GM21786 (cell line): ENCODE results near the gene ZNF425.
"Not testable (repeated sequence)": the region's sequence is repeated elsewhere in the genome, so short reads cannot be mapped to it uniquely, and the experiment has no call there.

Experiments
- ATAC-seq: cut with Tn5 transposase; IDR thresholded peaks from one replicate; pipeline ENCODE4 v1.9.1; 2021; ENCODE audit not compliant: unreplicated experiment

ZNF425 gene, protein sequence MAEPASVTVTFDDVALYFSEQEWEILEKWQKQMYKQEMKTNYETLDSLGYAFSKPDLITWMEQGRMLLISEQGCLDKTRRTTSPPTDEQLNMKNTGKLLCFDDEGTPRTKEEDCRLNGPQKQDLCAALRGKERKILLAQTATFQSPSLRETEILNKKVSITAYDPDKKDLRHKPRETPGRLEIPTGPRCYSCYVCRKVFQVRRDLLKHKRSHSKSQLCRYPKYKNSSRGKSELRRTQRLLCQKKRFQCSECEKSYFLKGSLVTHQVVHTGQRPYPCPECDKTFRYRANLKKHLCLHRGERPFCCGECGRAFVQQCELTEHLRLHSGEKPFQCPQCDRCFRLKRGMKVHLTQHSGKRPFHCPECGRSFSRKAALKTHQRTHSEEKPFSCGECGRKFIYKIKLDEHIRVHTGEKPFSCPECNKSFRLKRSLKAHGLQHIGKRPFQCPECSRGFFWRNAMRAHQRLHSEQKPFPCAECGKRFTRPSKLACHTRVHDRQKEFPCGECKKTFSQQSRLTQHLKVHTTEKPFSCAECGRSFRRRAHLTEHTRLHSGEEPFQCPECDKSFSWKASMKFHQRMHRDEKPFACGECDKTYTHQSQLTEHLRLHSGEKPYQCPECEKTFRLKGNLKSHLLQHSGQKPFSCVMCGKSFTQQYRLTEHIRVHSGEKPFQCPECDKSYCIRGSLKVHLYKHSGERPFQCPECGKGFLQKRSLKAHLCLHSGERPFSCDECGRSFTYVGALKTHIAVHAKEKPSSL

DNA sequence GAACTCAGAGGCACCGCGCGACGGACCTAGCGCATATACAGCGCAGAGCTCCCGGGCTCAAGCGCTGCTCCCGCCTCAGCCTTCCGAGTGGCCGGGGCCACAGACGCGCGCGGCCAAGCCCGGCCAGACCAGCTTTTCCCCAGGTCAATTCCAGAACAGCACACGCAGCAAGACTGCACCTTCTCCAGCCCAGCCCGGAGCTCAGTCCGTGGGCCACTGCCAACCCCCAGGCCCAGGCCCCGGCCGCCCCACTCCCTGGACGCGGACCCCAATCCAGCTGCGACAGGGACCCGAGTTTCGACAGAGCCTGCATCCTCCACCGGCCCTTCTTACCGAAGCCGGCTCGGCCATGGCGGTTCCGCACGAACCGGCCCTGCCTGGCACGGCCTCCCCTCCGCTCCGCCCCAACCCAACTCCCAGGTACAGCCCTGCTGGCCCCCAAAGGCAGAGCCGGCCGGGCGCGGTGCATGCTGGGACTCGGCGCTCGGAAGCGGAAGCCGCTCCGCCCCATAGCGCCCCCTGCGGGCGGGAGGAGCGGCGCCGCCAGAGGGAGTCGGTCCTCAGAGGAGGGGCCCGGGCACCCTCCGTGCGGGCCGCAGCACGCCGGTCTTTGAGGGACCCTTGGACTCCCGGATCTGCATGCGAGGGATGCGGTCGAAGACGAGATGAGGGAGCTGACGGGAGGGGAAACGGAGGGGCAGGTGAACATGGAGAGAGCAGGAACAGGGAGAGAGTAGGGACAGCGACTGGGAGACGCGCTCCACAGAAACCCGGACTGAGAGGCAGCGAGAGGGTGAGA, at the start of gene ZNF425:
TSS of gene ZNF425 (minus strand) at position 462 of the 799 bp plus-strand sequence. CDS start at position 351, 111 bp downstream.
- ATAC-seq = peak; percentile 79

DNA sequence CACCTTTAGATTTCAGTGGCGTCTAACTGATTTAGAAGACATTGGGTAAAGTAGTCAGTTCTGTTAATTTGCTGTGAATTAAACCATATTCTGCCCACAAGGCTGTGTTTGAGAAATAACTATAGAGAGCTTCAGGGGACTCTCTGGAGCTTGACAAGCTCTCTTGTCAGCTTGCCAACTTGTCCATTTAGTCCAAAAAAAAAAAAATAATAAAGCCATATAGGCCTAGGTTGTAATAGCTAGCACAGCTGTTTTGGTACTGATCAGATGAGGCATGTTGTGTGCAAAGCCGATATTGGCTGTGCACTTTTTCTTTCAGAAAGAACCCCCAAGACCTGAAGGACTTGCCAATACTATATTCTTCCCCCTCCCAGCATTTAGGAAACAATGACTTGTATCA, 49.0 kb upstream of the ZNF425 start:
- no peak for ATAC-seq

DNA sequence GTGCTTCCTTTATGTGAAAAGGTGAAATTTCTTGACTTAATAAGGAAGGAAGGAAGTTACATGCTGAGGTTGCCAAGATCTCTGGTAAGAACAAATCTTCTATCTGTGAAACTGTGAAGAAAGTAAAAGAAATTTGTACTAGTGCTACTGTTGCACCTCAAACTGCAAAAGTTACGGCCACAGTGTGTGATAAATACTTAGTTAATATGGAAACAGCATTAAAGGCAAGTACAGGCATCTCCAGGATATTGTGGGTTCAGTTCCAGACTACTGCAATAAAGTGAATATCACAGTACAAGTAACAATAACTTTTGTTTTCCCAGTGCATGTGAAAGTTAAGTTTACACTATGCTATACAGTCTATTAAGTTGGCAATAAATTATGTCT, 46.4 kb upstream of the ZNF425 start:
- no peak for ATAC-seq

DNA sequence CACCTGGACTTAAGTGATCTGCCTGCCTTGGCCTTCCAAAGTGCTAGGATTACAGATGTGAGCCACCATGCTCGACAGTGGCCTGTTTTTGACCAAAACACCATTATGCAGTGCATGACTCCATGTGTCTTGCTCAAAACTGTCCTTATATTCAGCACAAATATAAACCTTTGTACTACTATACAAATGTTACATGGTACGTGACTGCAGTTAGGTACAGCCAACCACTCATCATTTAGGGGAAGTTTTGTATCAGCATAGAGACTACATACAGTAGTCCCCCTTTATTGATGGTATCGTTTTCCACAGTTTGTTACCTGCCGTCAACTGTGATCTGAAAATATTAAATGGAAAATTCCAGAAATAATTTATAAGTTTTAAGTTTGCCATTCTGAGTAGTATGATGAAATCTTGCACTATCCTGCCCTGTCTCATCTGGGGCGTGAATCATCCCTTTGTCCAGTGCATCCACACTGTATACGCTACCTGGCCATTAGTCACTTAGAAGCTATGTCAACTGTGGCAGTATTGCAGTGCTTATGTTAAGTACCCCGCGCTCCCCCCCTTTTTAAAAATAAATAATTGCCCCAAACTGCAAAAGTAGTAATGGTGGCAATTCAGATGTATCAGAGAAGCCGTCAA, 45.9 kb upstream of the ZNF425 start:
- ATAC-seq = no peak

DNA sequence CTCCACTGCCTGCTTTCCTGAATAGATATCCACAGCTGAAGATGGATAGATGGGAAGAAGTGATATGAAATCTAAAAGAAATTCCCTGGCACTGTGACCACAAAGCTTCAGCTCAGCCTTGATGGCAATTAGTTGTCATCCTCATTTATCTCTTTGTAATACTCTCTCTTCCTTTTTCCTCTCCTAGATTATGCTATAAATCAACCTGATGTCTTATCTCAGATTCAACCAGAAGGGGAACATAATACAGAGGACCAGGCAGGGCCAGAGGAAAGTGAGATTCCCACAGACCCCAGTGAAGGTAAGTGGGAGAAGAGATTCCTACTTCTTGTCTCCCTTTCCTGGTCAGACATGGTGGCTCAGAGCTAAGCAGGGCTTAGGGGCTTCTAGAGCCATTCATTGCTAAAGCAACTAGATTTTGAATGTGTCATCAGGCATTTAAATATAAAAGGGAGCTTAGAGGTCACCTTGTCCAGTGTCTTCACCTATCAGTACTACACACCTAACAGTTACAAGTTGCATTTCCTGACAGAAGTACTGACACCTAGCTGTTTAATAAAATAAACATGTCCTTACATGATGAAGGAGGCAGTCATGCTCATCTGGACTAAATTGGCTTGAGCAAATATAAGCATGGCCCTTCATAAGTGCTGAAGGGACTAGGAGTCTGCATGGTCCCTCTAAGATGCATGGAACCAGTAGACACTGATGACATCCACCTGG, 40.7 kb upstream of the ZNF425 start:
- ATAC-seq = no peak

DNA sequence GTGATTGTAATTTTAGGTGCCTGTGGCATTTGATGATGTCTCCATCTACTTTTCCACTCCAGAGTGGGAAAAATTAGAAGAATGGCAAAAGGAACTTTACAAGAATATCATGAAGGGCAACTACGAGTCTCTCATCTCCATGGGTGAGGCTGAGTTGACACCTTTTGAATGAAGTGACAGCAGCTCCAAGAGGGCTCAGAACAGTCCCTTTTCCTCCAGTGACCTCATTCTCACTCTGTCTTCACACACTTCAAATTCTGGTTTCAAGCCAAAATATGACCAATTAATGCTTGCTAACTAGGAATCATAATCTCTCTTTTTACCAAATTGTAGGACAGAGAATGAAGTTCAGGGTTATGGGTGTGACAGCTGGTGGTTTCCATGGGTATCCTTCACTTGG, 40.0 kb upstream of the ZNF425 start:
- ATAC-seq = no peak

DNA sequence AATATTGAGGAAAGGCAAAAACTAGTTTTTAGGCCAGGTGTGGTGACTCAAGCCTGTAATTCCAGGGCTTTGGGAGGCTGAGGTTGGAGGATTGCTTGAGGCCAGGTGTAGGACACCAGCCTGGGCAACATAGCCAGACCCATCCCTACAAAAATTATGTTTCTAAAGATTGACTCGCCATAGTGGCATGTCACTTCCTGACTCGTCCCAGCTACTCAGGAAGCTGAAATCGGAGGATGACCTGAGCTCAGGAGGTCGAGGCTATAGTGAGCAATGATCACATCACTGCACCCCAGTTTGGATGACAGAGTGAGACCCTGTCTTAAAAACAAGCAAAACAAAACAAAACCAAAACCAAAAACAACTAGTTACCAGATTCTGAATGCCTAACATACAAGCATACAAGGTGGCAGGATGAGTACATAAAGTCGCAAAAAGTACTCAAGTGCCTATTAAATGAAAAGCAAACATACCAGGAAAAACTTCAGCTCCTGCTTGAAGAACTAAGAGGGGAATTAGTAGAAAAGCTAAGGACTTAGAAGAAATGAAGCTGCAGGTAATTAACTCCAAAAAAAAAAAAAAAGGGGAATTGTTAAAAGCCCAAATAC, 35.2 kb upstream of the ZNF425 start:
- no peak for ATAC-seq

DNA sequence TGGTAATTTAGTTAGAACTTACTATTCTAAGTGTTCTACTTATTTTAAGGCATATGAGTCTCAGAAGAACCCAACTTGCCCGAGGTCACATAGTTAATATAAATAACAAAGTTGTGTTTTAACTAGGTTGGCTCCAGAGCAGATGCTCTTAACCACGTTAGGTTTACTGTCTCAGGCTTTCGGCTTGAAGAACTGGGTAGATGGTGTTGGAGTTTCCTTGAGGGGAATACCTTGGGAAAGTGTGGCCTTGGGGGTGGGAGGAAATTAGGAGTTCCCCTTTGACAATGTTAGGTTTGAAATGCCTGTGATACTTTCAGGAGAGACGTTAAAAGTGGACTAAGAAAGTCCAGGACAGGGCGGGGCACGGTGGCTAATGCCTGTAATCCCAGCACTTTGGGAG, 30.8 kb upstream of the ZNF425 start:
- ATAC-seq = no peak

DNA sequence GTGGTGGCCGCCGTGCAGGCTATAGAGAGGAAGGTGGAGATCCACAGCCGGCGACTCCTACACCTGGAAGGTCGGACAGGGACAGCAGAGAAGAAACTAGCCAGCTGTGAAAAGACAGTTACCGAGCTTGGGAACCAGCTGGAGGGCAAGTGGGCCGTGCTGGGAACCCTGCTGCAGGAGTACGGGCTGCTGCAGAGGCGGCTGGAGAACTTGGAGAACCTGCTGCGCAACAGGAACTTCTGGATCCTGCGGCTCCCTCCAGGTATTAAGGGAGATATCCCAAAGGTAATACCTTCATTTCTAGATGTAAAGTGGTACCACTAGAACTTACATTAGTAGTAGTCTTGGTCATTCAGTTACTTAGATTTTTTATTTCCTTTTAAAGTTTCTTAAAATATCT, 27.9 kb upstream of the ZNF425 start:
- ATAC-seq = no peak

DNA sequence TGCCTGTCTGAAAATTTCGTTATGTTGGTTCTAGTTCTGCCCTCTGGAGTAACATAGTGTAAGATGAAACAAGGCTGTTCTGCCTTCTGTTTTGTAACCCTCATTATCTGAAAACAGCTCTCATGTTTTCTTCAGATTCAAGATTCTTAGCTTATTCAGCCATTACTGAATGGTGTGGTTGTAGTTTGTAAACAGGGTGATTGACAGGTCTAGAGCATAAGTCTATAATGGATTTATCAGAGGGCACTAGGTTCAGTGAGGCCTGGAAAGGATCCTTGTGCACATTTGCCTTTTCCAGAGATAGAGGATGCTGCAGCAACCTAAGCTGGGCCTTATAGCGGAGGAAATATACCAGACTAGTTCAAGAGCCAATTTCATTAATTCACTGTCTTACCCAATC, 27.2 kb upstream of the ZNF425 start:
- ATAC-seq = no peak

DNA sequence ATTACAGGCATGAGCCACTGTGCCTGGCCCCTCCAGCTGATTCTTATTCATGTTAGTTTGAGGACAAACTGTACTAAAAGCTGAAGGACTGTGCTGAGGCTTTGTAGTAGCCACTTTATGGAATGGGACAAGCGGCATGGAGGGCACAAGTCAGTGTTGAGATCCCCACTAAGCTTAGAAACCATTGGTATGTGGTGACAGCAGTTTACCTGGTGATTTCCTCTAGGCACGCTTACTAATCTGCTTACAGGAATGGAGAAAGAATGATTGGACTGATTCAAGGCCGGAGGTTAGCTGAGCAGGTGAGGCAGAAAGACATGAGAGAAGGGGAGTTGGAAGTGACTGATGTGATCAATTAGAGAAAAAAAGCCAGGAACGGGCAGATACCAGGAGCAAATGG, 24.9 kb upstream of the ZNF425 start:
- ATAC-seq = no peak

DNA sequence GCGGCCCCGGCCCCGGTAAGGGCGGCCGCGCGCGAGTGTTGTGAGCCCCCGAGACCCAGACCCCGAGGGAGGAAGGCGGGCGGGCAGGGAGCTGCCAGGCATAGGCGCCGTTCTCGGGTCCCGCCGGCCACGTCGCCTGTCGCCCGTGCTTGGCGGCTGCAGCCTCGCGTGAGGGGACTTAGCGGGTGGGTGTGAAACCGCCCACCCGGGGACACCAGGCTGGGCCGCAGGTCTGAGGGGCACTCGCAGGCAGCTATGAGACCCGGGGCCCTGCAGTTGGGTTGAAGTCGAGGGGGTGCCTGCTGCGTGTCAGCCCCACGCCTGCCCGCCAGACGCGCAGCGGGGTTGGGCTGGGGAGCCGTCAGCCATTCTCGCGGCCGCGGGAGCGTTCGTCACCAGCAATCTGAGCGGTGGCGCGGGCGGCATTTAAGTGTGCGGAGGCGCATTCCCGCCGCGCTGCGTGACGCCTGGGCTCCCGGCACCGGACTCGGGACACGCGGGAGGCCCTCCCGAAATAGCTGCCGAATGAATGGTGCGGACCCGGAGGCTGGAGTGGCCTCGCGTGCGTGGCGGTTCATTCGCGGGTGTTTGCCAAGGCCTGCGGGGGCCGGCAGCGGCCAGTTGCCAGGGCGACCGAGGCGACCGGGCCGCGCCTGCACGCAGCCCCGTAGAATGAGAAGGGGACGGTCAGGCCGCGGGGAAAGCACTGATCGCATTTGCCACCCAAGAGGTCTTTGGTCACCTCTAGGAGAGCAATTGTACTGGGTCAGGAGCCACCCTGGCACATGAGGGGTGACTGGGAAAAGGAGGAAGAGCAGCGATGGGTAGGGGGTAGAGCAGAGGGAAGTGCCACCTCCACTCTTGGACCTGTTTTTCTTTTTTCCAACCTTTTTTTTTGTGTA, 21.9 kb upstream of the ZNF425 start:
- peak; percentile 20 for ATAC-seq

DNA sequence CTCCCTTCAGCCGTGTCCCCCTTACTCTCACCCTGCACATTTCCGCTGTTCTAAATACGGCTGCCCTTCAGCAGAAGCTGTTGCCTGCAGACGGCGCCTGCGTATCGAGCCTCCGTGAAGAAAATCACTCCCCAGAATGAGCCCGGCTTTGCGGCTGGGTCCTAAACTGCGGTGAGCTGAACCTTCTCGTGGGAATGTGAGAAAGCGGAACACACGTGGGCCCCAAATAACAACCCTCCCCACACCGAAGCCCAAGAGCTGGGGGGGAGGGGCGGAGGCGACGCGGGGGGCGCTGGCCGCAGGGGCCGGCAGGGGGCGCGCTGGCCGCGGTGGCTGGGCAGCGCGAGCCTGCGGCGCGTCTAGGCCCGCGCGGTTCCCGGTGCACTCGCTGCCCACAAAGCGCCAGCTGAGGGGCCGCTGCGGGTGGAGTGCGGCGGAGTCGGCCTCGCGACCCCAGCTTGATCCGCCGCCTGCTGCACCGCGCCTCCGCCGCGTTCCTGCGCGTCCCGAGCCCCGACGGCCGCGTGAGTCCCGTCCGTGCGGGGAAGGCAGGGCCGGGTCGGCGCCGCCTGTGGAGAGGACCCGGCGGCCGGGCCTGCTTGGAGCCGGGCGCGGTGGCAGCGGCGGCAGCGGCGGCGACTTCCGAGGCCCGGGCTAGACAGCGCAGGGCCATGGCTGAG, 21.1 kb upstream of the ZNF425 start, which contains the start of gene ZNF398:
TSS of gene ZNF398 (plus strand) at position 382 of the 680 bp plus-strand sequence. CDS start at position 672, 290 bp downstream.
- ATAC-seq = peak; percentile 62

DNA sequence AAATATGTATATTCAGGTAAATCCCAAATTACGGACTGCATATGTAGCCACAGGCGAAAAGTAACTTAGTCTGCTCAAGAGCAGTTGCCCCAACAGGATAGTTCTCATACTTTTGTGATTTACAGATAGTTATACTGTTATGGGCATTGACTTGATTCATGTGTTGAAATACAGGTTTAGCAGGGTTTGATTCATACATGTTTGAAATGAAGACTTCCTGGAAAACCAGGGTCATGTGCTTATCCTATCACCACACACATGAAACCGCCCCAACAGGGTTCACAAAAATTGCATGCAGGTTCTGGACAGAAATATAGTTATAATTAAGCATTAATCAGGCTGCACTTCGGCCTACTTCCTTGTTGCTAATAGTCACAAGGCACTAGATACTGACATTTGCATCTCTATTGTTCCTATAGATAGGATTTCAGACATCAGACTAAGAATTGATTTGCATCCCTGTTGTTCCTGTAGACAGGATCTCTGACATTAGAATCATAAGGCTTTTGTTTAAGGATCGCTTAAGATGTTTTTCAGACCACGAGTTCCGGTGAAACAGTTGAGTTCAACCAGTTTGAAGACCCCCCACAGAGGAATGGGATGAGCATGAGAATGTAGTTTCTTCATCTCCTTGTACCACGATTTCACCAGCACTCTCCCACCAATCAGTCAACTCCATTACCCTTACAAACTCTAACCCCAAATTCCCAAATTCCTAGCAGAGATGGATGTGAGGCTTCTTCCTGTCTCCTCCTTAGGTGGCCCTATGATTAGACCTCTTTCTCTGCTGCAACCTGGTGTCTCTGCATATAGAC, 19.1 kb upstream of the ZNF425 start:
- ATAC-seq = no peak

DNA sequence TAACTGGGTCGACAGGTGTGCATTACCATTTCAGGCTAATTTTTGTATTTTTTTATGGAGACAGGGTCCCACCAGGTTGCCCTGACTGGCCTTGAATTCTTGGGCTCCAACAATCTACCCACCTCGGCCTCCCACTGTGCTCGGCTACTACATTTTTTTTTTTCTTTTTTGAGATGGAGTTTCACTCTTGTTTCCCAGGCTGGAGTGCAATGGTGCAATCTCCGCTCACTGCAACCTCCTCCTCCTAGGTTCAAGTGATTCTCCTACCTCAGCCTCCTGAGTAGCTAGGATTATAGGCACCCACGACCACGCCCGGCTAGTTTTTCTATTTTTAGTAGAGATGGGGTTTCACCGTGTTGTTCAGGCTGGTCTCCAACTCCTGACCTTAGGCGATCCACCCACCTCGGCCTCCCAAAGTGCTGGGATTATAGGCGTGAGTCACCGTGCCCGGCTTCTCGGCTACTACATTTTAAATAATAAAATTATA, 18.4 kb upstream of the ZNF425 start:
- ATAC-seq = not testable (repeated sequence)

DNA sequence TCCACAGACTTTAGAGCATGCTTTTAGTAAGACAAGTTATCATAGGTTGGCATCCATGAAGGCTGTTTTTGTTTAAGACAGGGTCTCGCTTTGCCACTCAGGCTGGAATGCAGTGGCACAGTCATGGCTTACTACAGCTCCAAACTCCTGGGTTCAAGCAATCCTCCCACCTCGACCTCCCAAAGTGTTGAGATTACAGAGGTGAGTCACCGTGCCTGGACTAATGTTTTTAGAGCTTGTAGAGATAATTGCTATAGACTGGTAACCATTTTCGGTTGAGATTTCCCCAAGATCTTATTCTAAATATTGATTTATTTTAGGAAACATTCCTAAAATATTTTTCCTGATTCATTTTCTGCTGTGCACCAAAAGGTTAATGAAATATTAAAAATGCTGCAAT, 15.8 kb upstream of the ZNF425 start:
- ATAC-seq = no peak

DNA sequence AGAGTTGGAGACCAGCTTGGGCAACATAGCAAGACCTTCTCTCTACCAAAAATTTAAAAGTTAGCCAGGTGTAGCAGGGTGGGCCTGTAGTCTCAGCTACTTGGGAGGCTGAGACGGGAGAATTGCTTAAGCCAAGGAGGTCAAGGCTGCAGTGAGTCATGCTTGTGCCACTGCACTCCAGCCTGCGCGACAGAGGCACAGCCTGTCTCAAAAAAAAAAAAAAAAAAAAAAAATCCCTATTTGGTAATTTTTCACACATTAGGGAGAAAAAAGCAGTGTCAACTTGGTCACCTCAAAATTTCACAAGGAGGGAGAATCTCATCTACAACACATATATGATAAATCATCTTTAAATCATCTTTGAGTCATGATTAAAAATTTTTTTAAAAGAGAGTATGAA, 14.7 kb upstream of the ZNF425 start:
- ATAC-seq = no peak
